Measurements from ENCODE around the gene CTXND1.

- TF ChIP-seq CTCF (IDR thresholded peaks at IDR 0.05): no peak
- no peak for TF ChIP-seq EP300 (IDR thresholded peaks at IDR 0.05; ENCODE audit: low read depth)
Measured at GRCh38 chr15:80266113-80266512, 14.1 kb upstream of the CTXND1 start.
